Activated T-helper 9 cell treated with anti-CD3 and anti-CD28 coated beads, Interleukin-2, amount 50 U/mL, for 16 hours (primary cell): ENCODE data around the gene FFAR2.

Experiments used
- DNase-seq: peaks from one replicate; pipeline ENCODE4 v3.0.0-alpha.2; 2020; ENCODE audit warnings: low read depth

FFAR2 gene

DNA sequence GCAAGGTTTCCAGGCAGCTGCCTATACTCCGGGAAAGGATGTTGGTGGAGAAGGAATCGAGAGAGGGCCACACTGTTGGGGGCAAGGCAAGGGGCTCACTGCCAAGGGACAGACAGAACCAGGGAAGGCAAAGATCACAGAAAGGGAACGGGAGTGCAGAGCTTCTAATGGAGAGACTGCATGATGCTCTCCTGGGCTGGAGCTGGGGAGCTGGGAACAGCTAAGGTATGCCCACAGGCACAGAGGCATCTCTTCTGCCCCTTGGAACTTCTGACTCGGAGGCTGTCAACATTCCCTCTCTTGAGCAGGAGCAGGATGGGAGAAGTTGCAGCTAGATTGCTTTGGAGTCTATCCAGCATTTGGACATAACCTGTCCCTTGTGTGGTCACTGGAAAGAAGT is 22.4 kb upstream of the FFAR2 start:
- no peak for DNase-seq

DNA sequence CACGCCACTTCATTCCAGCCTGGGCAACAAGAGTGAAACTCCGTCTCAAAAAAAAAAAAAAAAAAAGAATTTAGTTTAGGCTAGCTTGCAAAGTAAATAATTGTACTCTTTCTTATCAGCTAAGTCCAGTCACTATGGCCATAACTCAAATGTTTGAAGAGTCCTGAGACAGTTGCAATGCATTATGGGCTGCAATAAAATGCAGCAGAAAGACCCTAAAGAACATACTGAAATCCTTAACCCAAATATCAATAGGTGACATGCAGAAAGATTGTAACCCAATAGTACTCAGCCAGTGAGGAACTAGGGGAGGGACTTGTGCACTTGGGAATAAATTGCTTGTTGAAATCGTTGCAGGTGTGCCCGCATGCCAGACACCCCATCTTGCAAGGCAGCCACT is 20.9 kb upstream of the FFAR2 start:
- DNase-seq: no peak

DNA sequence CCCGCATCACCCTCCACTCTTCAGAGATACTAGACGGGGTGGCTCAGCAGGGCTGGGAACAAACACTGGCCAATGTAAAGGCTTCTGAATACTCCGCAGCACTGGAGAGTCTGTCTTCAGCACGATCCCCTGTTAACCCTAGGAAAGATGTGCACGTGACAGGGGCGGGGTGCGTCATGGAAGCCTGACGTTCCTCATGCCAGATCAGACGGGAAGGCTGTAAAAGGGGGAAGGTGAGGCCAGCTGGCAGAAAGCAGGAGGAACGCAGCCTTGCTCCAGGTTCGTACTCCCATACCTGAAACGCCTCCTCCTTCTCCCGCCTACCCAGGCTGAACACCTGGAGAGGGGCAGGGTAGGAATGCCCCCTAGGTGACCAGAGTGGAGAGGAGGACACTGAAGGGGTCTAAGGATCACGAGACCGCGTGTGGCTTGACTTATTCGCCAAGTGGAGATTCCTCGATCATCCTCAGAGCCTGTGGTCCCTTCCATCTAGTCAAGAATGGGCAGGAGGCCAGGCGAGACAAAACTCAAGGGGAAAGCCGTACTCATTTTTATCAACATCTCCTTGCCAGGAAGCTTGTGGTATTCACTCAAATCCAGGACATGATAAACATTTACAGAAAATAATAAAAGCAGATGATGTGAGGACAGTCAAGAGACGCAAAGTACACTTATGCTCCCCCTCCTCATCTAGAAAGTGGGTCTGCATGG is 18.2 kb upstream of the FFAR2 start:
- no peak for DNase-seq

DNA sequence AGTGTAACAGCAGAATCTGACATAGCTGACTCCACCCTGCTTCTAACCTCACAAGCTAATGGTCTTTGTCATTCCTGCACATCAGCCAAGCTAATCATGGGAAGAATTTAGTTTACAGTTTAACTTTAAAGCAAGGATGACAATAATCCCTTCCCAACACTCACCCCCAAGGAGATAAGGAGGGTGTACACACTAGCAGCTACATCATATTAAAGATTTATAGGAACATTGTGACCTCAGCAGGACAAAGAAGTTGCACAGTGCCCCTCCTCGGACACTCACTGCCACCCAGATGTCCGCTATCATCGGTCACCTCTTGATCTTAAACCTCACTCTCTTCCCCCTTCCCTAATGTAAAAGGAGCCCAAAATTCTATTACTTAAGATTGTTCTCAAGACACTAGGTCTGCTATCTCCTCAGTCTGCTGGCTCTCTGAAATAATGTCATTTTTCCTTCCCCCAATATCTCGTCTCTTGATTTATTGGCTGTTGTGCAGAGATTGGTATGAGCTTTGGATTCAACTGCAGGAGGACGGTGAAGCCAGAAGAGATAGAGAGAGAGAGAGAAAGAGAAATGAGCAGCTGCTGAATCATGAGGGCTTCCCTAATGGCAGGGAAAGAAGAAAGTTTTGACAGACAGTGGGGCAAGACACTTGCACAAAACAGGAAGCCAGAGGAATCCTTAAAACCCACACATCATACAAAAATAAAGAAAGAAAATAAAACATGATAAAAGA is 17.5 kb upstream of the FFAR2 start:
- DNase-seq: no peak

DNA sequence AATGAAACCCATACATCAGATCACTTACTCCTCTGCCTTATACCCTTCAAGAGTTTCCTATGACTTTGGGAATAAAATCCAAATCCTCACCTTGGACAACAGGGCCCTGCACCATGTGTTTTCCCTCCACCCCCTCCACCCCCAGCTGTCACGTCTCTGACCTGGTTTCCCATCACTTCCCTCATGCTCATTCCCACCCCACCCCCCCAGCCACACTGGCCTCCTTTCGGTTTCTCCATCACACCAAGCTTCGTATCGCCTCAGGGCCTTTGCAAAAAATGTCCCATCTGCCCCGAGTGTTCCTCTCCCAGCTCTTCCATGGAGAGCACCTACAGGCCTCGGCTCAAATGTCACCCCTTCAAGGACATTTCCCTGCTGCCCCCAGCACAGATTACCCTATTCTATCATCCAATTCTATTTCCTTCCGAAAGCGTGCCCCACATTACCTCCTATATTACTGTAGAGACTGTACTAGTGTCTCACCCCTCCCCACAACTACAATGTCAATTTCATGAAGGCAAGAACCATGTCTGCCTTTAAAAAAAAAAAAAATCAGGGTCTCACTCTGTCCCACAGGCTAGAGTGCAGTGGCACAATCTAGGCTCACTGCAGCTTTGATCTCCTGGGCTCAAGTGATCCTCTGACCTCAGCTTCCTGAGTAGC is 16.8 kb upstream of the FFAR2 start:
- no peak for DNase-seq

DNA sequence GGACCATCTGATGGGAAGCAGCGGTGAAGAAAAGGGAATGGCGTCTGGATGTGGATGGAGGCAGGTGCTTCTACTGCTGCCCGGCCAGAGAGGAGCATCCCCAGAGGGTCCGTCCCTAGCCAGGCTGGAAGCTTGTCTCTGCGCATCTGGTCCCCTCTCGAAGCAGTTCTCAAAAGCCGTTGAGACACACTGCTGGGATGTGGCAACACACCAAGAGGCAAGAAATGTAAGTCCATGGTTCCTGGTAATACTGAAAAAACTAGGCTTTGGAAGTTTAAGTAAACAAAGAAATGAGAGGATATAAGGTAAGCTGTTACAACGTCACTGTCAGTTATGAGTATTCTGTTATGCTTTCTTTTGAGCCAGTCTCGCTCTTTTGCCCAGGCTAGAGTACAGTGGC is 15.1 kb upstream of the FFAR2 start:
- DNase-seq: no peak

DNA sequence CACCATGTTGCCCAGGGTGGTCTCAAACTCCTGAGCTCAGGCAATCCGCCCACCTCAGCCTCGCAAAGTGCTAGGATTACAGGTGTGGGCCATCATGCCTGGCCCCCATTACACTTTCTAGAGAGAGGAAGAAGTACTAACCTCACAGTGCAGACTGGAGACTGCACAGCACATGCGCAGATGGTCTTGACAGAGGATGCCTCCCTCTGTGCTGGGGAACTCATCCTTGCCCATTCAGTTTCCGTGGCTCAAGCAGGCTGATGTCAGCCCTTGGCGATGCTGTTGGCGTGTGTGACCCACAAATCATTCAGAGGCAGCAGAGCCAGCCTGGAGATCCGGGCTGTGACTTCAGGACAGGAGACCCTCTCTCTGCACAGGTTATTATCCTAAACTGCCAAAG is 14.6 kb upstream of the FFAR2 start:
- DNase-seq: no peak

DNA sequence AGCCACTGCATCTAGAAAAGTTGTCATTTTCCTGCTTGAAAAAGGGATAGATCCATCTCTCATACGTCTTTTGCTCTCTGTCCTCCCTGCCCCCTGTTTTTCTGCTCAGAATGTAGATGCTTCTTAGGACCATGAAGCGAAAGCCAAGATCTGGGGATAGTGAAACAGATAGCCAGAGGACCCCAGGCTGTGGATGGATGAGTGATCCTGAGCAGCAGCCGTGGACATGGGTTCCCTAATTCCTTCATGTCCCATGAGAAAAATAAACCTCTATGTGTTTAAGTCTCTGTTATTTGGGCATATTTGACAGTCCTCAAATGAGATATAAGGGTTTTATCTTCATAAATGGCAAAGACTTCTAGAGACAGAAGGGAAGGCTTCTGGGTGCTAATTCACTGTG is 12.2 kb upstream of the FFAR2 start:
- DNase-seq: no peak

DNA sequence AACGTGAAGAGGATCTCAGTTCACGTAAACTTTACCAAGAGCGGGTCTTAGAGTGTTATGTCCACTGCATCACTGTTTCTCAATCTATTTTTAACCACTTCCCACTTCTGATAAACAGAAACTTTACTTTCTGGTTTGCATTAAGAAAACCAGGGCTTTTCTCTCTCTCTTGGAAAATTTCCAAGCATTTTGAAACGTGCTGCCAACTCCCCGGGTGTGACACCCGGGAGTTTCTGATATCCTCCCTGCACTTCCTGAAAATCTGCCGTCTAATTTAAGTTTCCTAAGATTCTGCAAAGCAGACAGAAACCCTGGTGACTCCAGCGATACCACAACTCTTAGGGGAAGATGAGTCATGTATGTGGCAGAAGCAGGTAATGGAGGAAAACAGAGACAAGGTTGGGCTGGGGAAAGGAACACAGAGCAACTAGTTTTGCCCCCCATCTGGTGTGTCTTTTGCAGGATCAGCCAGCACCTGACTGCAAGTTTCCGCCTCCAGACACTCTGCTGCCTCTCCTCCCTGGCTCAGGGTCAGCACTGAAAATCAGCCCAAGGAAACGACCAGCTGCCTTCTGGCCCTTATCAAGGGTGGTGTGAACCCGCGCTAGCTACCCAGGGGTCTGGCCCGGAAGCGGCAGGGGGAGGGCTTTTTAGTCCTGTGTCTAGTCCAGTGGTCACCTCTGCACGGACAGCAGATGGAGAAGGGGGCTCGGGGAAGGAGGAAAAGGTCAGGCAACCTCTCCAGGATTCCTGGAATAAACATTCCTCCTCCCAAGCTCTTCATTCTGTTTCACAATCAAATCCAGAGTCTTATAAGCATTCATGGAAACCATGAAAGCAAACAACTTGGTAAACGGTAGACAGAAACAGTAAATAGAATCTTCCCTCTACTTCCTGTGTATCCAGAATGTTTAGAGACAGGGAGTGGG is 11.3 kb upstream of the FFAR2 start:
- DNase-seq: no peak

DNA sequence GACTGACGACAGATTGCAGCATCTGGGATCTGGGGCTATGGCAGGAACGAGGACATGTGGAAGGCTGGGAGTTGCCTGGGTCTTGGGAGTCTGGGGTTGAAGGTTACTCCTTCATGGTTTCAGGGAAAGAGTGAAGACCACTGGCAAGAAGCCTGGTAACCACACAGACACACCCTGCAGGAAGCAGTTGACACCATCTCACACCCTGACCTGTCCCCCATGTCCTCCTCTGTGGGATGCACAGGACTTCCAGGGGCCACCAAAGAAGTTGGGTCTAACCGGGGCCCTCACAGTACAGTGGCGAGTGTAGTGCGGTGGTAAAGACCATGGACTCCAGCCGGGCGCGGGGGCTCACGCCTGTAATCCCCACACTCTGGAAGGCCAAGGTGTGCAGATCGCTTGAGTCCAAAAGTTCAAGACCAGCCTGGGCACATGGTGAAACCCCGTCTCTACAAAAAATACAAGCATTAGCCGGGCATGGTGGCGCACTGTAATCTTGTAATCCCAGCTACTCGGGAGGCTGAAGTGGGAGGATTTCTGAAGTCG is 10.6 kb upstream of the FFAR2 start:
- DNase-seq: no peak

DNA sequence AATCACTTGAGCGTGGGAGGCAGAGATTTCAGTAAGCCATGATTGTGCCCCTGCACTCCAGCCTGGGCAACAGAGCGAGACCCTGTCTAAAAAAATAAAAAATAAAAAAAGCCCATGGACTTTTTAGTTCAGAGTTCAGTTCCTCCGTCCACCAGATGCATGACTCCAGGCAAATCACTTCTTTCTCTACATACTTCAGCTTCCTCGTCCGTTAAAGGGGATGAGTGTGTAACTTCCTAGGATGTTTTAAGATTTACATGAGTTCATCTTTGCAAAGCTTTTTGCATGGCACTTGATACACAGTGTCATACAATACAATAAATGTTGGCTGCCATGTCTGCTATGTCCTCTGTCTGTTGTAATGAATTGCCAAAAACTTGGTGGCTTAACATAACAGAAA is 10.0 kb upstream of the FFAR2 start:
- no peak for DNase-seq

DNA sequence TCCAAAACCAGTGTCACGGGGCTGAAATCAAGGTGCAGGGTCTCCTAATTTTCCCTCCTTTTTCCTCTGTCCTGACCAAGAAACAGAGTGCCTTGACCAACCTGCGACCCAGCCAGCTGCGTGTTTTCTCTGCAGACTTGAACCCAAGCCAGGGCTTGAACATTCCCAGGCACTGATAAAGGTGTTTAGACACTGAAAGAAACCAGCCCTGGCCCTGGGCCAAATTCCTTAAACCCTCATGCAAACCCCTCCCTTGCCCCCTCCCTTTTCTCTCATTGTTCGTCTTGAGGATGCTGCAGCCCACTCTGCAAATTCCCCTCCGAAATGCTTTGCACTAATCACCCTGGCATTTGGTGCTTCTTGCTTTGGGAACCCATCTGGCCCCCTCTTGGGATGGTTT is 9.5 kb upstream of the FFAR2 start:
- DNase-seq: no peak

DNA sequence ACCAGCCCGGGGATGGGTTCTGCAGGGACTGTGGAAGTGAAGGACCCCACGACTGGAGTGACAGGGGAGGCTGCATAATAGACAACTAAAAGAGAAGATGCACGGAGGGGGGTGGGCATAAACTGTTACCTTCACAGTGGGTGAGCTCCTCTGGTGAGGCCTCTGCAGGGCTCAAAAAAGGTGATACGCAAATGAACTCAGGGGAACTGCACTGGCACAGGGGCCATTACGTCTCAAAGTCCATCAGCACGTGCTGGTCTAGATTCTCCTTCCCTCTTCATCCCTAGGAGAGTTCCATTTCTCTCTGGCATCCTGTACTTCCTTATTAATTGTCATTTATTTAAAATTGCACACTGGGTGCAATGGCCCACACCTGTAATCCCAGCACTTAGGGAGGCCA is 8.1 kb upstream of the FFAR2 start:
- DNase-seq: no peak

DNA sequence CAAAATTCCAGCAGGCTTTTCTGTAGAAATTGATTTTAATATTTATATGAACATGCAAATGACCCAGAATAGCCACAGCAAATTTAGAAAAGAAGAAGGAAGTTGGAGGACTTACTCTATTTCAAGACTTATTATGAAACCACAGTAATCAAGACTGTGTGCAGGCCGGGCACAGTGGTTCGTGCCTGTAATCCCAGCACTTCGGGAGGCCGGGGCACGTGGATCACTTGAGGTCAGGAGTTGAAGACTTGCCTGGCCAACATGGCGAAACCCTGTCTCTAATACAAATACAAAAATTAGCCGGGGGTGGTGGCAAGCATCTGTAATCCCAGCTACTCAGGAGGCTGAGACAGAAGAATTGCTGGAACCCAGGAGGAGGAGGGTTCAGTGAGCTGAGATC is 6.0 kb upstream of the FFAR2 start:
- no peak for DNase-seq

DNA sequence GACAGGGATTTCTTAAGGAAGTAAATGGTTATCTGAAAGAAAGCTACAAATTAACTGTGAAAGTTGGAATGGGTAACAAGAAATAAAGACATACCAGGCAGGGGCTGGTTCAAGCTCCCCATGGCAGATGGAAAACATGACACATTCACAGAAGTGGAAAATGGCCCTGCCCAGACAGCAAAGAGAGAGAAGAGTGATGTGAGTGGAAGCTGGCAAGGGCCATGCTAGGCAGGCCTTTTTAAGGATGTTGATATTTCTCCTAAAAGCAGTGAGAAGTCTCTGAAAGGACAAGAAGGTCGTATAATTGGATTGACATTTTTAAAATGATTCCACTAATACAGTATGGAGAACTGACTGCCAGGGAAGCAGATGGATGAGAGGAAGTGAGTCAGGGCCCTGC is 3.3 kb upstream of the FFAR2 start:
- no peak for DNase-seq

DNA sequence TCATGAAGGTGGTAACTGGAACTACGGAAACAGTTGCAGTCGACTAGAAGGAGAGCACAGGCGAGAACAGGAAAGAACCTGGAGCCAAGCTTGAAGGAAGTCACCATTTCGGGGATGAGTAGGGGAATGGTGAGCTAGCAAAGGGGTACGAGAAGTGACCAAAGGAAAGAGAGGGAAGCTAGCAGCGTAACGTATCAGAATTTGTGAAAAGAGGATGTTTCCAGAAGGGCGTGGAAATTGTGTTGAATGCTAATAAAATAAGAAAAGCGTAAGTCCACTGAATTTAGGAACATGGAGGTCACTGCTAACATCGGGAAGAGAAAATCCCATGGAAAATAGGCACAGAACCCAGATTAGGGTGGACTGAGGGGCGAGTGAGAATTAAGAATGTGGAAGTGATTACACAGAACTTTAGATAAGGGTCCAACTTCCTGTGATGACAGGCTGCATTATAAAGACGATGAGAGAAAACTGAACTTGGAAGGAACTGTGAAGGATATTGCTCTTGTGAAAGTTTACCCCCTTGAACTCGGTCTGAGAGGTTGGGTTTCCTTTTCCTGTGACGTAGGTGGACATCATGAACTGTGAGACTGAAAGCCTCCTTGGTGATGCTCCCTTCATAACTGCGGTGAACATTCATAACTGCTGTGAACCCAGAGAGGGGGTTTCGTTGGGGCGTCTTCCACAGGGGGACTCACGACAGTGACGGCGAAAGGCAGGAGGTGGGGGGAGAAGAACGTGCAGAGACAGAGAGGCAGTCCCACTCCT is 2.0 kb upstream of the FFAR2 start:
- DNase-seq: no peak

DNA sequence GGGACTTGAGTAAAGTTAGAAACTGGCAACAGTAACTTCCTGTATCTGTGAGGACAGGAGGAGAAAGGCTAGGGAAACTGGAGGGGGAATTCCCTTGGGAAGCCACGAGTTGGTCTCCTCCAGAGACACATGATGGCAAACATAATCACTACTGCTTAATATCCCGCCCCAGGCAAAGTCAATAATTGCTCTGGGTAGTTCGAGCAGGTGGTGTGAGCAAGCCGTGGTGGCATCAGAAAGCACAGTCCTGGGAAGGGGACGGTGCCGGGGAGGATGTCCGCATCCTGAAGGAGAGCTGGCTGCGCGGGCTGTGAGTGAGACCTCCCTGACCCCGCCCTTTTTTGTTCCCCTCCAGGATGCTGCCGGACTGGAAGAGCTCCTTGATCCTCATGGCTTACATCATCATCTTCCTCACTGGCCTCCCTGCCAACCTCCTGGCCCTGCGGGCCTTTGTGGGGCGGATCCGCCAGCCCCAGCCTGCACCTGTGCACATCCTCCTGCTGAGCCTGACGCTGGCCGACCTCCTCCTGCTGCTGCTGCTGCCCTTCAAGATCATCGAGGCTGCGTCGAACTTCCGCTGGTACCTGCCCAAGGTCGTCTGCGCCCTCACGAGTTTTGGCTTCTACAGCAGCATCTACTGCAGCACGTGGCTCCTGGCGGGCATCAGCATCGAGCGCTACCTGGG is 1.4 kb downstream of the FFAR2 start:
- no peak for DNase-seq

DNA sequence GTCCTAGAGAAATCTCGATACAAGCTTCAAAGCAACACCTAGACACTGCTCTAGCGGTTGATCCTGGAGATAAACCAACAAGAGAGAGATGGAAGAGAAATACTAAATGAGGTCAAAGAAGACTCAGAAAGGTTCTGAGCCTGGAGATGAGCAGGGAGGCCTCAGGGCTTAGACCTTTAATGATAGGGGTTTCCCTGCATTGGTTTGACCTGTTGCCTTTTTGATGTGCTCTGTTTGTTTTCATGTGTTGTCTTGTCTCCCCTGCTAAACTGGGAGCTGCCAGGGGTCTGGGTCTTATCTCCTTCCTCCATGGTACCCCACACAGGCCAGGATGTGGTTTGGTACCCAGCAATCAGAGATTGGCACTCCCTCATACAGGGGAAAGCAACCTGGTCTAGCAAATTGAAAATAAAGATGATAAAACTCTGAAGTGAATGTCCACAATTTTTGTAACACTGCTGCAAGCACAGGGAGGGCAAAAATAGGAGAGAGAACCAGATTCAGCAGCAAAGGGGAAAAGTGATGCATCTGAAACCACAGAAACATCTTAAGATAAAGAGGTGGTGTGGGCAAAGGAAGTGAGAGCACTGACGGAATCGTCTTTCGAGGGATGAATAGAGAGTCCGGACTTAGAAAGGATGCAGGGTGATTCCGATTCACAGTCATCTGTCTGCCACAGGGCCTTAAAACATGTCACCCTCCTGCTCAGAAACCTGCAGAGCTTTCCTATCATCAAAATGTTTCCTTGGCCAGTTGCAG is 3.5 kb downstream of the FFAR2 start:
- no peak for DNase-seq

DNA sequence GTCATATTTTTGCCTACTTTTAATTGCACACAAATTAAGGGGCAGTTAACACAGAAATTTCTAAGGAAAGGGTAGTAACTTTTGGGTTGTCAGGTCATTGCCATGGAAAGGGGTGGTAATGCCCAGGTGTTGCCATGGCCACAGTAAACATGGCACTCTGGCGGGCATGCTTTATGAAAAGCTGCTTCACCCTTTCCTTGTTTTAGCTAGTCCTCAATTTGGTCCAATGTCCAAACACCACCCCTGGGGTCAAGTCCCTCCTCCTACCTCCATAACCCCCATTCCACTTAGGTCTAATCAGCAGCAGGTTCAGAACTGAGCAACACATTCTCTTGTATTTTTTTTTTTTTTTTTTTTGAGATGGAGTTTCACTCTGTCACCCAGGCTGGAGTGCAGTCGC is 6.6 kb downstream of the FFAR2 start:
- DNase-seq: no peak

DNA sequence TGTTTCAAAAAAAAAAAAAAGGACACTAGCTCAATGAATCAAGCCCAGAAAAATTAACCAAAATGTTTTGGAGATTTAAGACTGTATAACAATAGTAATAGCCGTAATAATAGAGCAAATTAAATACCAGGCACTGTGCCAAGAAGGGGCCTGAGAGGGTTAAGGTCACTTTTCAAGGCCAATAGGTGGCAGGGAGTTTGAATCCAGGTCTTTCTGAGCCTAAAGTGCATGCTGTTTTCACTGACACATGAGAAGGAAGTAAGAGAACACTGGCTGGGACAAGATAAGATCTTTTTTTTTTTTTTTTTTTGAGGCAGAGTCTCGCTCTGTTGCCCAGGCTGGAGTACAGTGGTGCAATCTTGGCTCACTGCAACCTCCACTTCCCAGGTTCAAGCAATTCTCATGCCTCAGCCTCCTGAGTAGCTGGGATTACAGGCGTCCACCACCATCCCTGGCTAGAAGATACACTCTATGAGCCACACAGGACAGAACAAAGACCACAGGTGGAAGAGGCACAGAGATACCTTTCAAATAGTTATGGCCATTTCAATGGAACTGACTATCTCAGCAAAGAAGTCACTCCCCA is 7.7 kb downstream of the FFAR2 start:
- no peak for DNase-seq
